GM23248 (cell line): ENCODE results near the gene TPBGL.

Source experiments
- EZH2 ChIP-seq: fragments of 200-600 bp; sonication (generic); IDR thresholded peaks from 2 replicates; pipeline ENCODE4 v1.6.1; 2018; ENCODE audit warnings: antibody characterized with exemption, mild to moderate bottlenecking; ENCODE audit not compliant: insufficient read depth, poor library complexity, severe bottlenecking
- EZH2phosphoT487 ChIP-seq: fragments of 200-600 bp; sonication (generic); IDR thresholded peaks from 2 replicates; pipeline ENCODE4 v1.6.1; 2018; ENCODE audit warnings: antibody characterized with exemption, moderate library complexity, mild to moderate bottlenecking, low read depth; ENCODE audit not compliant: insufficient read depth

DNA sequence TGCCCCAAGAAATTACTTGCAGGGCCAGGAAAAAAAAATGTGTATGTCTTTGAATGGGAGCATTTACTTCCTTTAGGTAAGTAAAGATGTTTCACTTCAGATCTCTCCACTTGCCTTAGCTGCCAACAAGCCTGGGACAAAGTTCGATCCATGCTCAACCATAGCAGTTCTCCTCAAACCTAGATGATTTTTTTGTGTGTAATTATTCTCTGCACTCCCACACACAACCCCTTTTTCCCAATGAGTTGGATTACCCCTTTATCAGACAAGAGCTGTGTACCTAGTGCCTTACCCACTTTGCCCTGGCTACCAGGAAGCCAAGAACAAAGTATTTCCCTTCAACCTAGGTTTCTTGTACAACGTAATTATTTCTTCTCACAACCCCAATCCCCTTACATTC lies 35.6 kb downstream of the TPBGL start:
- TF ChIP-seq EZH2phosphoT487 (no peak), EZH2 (no peak)
